Pancreas (tissue), 10 donors: ENCODE results near the gene CCDC7. TPM values are rescaled to one million over a fixed set of nuclear protein-coding genes. Genes with fewer than 3 reads are reported as not detected.
"Not testable (repeated sequence)": the region's sequence is repeated elsewhere in the genome, so short reads cannot be mapped to it uniquely, and the experiment has no call there.

Experiments
- ATAC-seq, 4 donors: fragments of 200-7000 bp; cut with Tn5 transposase; one replicate each; pipeline versions ENCODE4 v1.8.0 to v1.9.1; 2020; ENCODE audit warnings: mild to moderate bottlenecking in 4 of 4, moderate library complexity in 4 of 4
- DNase-seq, 6 donors: peaks; one replicate each; pipeline ENCODE4 v3.0.0-alpha.2; 2020
- FAIRE-seq: peaks from 2 replicates; lab custom pipeline; 2012; peaks lifted over from hg19 to GRCh38; lab: Jason Lieb, UNC
- H3K27ac ChIP-seq, 4 donors: fragments of 200-600 bp; sonication (generic); 1 replicate in 3 of 4; 2 replicates in 1 of 4; pipeline versions ENCODE4 v1.5.0 to v1.8.0; 2020
- H3K27me3 ChIP-seq, 4 donors: fragments of 200-600 bp; one replicate each; pipeline ENCODE4 v1.8.0; 2021
- H3K36me3 ChIP-seq, 3 donors: fragments of 200-600 bp; sonication (generic) in 1 of 3; one replicate each; pipeline versions ENCODE4 v1.5.0 to v1.8.0; 2020 to 2021
- H3K4me1 ChIP-seq, 3 donors: fragments of 200-600 bp; one replicate each; pipeline ENCODE4 v1.8.0; 2021
- H3K4me3 ChIP-seq, 4 donors: fragments of 200-600 bp; sonication (generic) in 2 of 4; one replicate each; pipeline versions ENCODE4 v1.5.0 to v1.8.0; 2020 to 2021
- H3K9me3 ChIP-seq, 4 donors: fragments of 200-600 bp; one replicate each; pipeline ENCODE4 v1.8.0; 2021
- CTCF ChIP-seq, 4 donors: fragments of 200-600 bp; sonication (generic) in 3 of 4; IDR thresholded peaks; one replicate each; pipeline versions ENCODE4 v1.5.0 to v1.8.0; 2021; ENCODE audit warnings: antibody characterized with exemption in 4 of 4
- WGBS, 2 donors: extraction: QIAGEN DNeasy Blood & Tissue Kit; methylation state at CpG; one replicate each; pipeline ENCODE4 v1.1.7; 2013; 5-methylcytosine and 5-hydroxymethylcytosine counted together
- intact Hi-C, 3 donors: fragments of 100-400 bp; cut with DNase I; formaldehyde crosslinking; loops; one replicate each; pipeline versions ENCODE4 v1.11.1 to v1.14.2; 2022
- polyA plus RNA-seq, 2 donors: library from polyadenylated mRNA; stranded (reverse); fragments of 200-250 nt; gene quantifications; one replicate each; pipeline ENCODE4 v1.2.3, GENCODE V29; 2013
- total RNA-seq, 6 donors: library from RNA; stranded (reverse); fragmentation: NEBNext Ultra II Directional in 4 of 6; extraction: Animal tissue kit (Norgen Biotek cat#: 25700) in 4 of 6; gene quantifications; one replicate each; pipeline versions ENCODE4 v1.2.1 to v1.2.4, GENCODE V29; 2021 to 2023
- donor health status: healthy with polysubstance abuse.
- donor health status: DM: no; HTN: no; CAD: no; lungs with moderate emphysema.
- donor health status: DM: no; HTN: no; CAD: no.
- donor health status: control.
- donor health status: control.
- donor health status: Bipolar disorder and iron deficiency.
- donor health status: DM: yes; HTN: yes; CAD: no.
- donor health status: DM: no; HTN: no; CAD: no.
- donor health status: DM: no; HTN: no; CAD: no.
- donor health status: DM: yes; HTN: yes; CAD: no.

Gene CCDC7
- 10 to 100 TPM in 3 of 6 donors, 1 to 10 TPM in 3; 5.2 to 15.8 (median 9.4) TPM for total RNA-seq
- 1 to 10 TPM; 1.8 to 2.3 TPM for polyA plus RNA-seq

- Histone ChIP-seq H3K27ac (peak within 1 kb of the TSS; percentile 83 to 98 (median 92)), H3K36me3 (no peaks in the 10 kb centered on the region), H3K4me1 (peaks cover 0 to 13% (median 0%) of the 10 kb centered on the region in 3 donors), H3K9me3 (no peaks in the 10 kb centered on the region), H3K27me3 (no peaks in the 10 kb centered on the region), H3K4me3 (peak within 1 kb of the TSS; percentile 44 to 63 (median 50))
- intact Hi-C loops = loop anchor here in 1 of 3 donors (5.0 kb wide), 1 partner anchor 69 kb away; no protein-coding TSS in a partner anchor
- ATAC-seq (peak; percentile 95 to 99 (median 98)), DNase-seq (peak; percentile 78 to 92 (median 86)), FAIRE-seq (no peak)
- WGBS, 2 donors = 0% methylated on average over 53 of the region's 53 CpGs
- peak in 2 of 4 donors; percentile 26 to 38 for TF ChIP-seq CTCF (IDR thresholded peaks at IDR 0.05)
These were observed at the start of gene CCDC7 for GRCh38 chr10:32445740-32446535. CCDC7 (plus strand) TSS chr10:32446140; CDS start chr10:32451643, 5,503 bp downstream.

DNA sequence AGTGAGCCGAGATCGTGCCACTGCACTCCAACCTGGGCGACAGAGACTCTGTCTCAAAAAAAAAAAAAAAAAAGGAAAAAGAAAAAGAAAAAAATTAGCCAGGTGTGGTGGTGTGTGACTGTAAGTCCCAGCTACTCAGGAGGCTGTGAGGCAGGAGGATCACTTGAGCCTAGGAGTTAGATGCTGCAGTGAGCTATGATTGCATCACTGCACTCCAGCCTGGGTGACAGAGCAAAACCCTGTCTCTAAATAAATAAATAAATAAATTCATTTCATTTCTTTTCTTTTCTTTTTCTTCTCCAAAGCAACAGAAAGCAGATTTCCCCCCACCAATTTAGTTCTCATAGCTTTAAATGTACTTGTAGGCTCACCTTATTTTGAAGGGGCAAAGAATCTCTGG lies 48.8 kb upstream of the CCDC7 start:
- WGBS, 2 donors = 92 to 100% methylated on average over 1 to 3 of the region's 3 CpGs
- H3K36me3 ChIP-seq, H3K4me1 ChIP-seq, DNase-seq, H3K4me3 ChIP-seq, H3K27me3 ChIP-seq, intact Hi-C loops, H3K9me3 ChIP-seq, FAIRE-seq, H3K27ac ChIP-seq, ATAC-seq: not testable (repeated sequence)

DNA sequence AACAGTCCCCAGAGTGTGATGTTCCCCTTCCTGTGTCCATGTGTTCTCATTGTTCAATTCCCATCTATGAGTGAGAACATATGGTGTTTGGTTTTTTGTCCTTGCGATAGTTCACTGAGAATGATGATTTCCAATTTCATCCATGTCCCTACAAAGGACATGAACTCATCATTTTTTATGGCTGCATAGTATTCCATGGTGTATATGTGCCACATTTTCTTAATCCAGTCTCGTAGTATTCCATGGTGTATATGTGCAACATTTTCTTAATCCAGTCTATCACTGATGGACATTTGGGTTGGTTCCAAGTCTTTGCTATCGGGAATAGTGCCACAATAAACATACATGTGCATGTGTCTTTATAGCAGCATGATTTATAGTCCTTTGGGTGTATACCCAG lies 46.2 kb upstream of the CCDC7 start:
- H3K36me3 ChIP-seq, H3K27me3 ChIP-seq, H3K27ac ChIP-seq, H3K4me3 ChIP-seq, DNase-seq, ATAC-seq, H3K9me3 ChIP-seq, H3K4me1 ChIP-seq, FAIRE-seq, intact Hi-C loops: not testable (repeated sequence)
- WGBS, 2 donors = 71 to 77% methylated on average over 3 of the region's 3 CpGs

- Histone ChIP-seq H3K9me3 (no peaks in the 10 kb centered on the region), H3K27me3 (no peaks in the 10 kb centered on the region), H3K36me3 (no peaks in the 10 kb centered on the region), H3K4me1 (no peaks in the 10 kb centered on the region), H3K27ac (no peak overlapping the region), H3K4me3 (no peak overlapping the region)
- no peak for TF ChIP-seq CTCF (IDR thresholded peaks at IDR 0.05)
- DNase-seq (no peak), FAIRE-seq (no peak), ATAC-seq (no peak)
- intact Hi-C loops = no loop called here
These were observed 45.0 kb upstream of the CCDC7 start for GRCh38 chr10:32400961-32401360.

DNA sequence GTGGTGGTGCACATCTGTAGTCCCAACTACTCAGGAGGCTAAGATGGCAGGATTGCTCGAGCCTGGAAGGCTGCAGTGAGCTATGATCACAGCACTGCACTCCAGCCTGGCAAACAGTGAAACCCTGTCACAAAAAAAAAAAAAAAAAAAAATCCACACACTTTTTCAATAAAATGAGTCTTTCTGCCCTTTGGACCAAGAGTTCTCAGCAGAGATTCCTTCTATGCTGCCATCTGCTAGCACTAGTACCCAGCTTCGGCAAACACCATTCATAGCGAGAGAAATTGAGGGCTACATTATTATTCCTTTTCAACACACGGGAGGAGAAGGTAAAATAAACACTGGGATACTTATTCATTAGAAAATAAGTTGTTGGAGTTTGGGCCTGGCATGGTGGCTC lies 43.4 kb upstream of the CCDC7 start:
- Histone ChIP-seq H3K4me1 (no peaks in the 10 kb centered on the region), H3K27ac (no peak overlapping the region), H3K9me3 (no peaks in the 10 kb centered on the region), H3K4me3 (no peak overlapping the region), H3K36me3 (no peaks in the 10 kb centered on the region), H3K27me3 (no peaks in the 10 kb centered on the region)
- ATAC-seq (no peak), FAIRE-seq (no peak), DNase-seq (no peak)
- TF ChIP-seq CTCF (IDR thresholded peaks at IDR 0.05) = no peak
- 85 to 87% methylated on average over 4 of the region's 4 CpGs for WGBS, 2 donors
- intact Hi-C loops = no loop called here

- intact Hi-C loops = no loop called here
- H3K4me3 ChIP-seq = no peak overlapping the region
- no peak for DNase-seq
- no peaks in the 10 kb centered on the region for H3K36me3 ChIP-seq
- H3K27me3 ChIP-seq = no peaks in the 10 kb centered on the region
- no peaks in the 10 kb centered on the region for H3K9me3 ChIP-seq
- H3K27ac ChIP-seq = no peak overlapping the region
- no peak for ATAC-seq
- H3K4me1 ChIP-seq = no peaks in the 10 kb centered on the region
- WGBS, 2 donors = 80 to 96% methylated on average over 2 of the region's 2 CpGs
- no peak for FAIRE-seq
- no peak for TF ChIP-seq CTCF (IDR thresholded peaks at IDR 0.05)
These were observed 42.8 kb upstream of the CCDC7 start for GRCh38 chr10:32403091-32403490.
